ENCODE data around the gene TMEM132C.

TMEM132C gene

GRCh38 chr12:128269181-128269591 is 2.2 kb downstream of the TMEM132C start:
- TF ChIP-seq EP300 (IDR thresholded peaks at IDR 0.05; ENCODE audit: borderline replicate concordance), result no peak
- TF ChIP-seq NFIC (IDR thresholded peaks at IDR 0.05), result no peak
- no peak for TF ChIP-seq CEBPB (IDR thresholded peaks at IDR 0.05)
- TF ChIP-seq MAX (IDR thresholded peaks at IDR 0.05), result no peak
- TF ChIP-seq YY1 (IDR thresholded peaks at IDR 0.05; ENCODE audit: low read depth), result no peak
- no peak for TF ChIP-seq TEAD4 (IDR thresholded peaks at IDR 0.05)
- TF ChIP-seq FOXM1 (IDR thresholded peaks at IDR 0.05; ENCODE audit: borderline replicate concordance, low read depth), result no peak
- no peak for TF ChIP-seq RAD21 (IDR thresholded peaks at IDR 0.05; ENCODE audit: low read depth)
- TF ChIP-seq TCF12 (IDR thresholded peaks at IDR 0.05; ENCODE audit: low read depth), result no peak

- TF ChIP-seq REST (IDR thresholded peaks at IDR 0.05; ENCODE audit: low read depth), result no peak
- TF ChIP-seq NFIC (IDR thresholded peaks at IDR 0.05), result no peak
- no peak for TF ChIP-seq MAX (IDR thresholded peaks at IDR 0.05)
- no peak for TF ChIP-seq CREB1 (IDR thresholded peaks at IDR 0.05; ENCODE audit: low read depth)
- TF ChIP-seq ZBTB7A (IDR thresholded peaks at IDR 0.05; ENCODE audit: low read depth), result no peak
Measured at GRCh38 chr12:128276471-128276870, 9.5 kb downstream of the TMEM132C start.

GRCh38 chr12:128286970-128287369 is 20.0 kb downstream of the TMEM132C start:
- TF ChIP-seq MAX (IDR thresholded peaks at IDR 0.05), result no peak
- no peak for TF ChIP-seq CEBPB (IDR thresholded peaks at IDR 0.05)
- TF ChIP-seq ZBTB7A (IDR thresholded peaks at IDR 0.05; ENCODE audit: low read depth), result no peak
- TF ChIP-seq TCF12 (IDR thresholded peaks at IDR 0.05; ENCODE audit: low read depth), result no peak
- no peak for TF ChIP-seq YY1 (IDR thresholded peaks at IDR 0.05; ENCODE audit: low read depth)
- TF ChIP-seq RAD21 (IDR thresholded peaks at IDR 0.05; ENCODE audit: low read depth), result no peak
- TF ChIP-seq EGR1 (IDR thresholded peaks at IDR 0.05), result no peak
- no peak for TF ChIP-seq EP300 (IDR thresholded peaks at IDR 0.05; ENCODE audit: borderline replicate concordance)
- TF ChIP-seq TEAD4 (IDR thresholded peaks at IDR 0.05), result no peak
- TF ChIP-seq NFIC (IDR thresholded peaks at IDR 0.05), result no peak
- no peak for TF ChIP-seq USF1 (IDR thresholded peaks at IDR 0.05)
- no peak for TF ChIP-seq TAF1 (IDR thresholded peaks at IDR 0.05; ENCODE audit: low read depth)
- TF ChIP-seq REST (IDR thresholded peaks at IDR 0.05; ENCODE audit: low read depth), result no peak
- no peak for TF ChIP-seq CREB1 (IDR thresholded peaks at IDR 0.05; ENCODE audit: low read depth)
- no peak for TF ChIP-seq FOXM1 (IDR thresholded peaks at IDR 0.05; ENCODE audit: borderline replicate concordance, low read depth)

- TF ChIP-seq MAX (IDR thresholded peaks at IDR 0.05) (no peak), TCF12 (IDR thresholded peaks at IDR 0.05; ENCODE audit: low read depth) (no peak), NFIC (IDR thresholded peaks at IDR 0.05) (no peak), TAF1 (IDR thresholded peaks at IDR 0.05; ENCODE audit: low read depth) (no peak), EP300 (IDR thresholded peaks at IDR 0.05; ENCODE audit: borderline replicate concordance) (no peak), ZBTB7A (IDR thresholded peaks at IDR 0.05; ENCODE audit: low read depth) (no peak), USF1 (IDR thresholded peaks at IDR 0.05) (no peak), FOXM1 (IDR thresholded peaks at IDR 0.05; ENCODE audit: borderline replicate concordance, low read depth) (no peak), EGR1 (IDR thresholded peaks at IDR 0.05) (no peak), REST (IDR thresholded peaks at IDR 0.05; ENCODE audit: low read depth) (no peak), RAD21 (IDR thresholded peaks at IDR 0.05; ENCODE audit: low read depth) (no peak), CEBPB (IDR thresholded peaks at IDR 0.05) (no peak), CREB1 (IDR thresholded peaks at IDR 0.05; ENCODE audit: low read depth) (no peak), TEAD4 (IDR thresholded peaks at IDR 0.05) (no peak), YY1 (IDR thresholded peaks at IDR 0.05; ENCODE audit: low read depth) (no peak)
Measured at GRCh38 chr12:128288357-128288756, 21.4 kb downstream of the TMEM132C start.

Measured in Ishikawa (cell line).